Hippocampal formation (tissue), 2 donors: ENCODE data around the gene NFKBIA.
"Not testable (repeated sequence)": the region's sequence is repeated elsewhere in the genome, so short reads cannot be mapped to it uniquely, and the experiment has no call there.

ENCODE experiments used
- DNase-seq, 2 donors: peaks; one replicate each; lab custom pipeline; 2025; lab: John Stamatoyannopoulos, UW

The NFKBIA gene

GRCh38 chr14:35390577-35391387 is 13.8 kb downstream of the NFKBIA start:
- no peak for DNase-seq

- DNase-seq = no peak
These were observed 15.3 kb downstream of the NFKBIA start for GRCh38 chr14:35389315-35389667.

DNA sequence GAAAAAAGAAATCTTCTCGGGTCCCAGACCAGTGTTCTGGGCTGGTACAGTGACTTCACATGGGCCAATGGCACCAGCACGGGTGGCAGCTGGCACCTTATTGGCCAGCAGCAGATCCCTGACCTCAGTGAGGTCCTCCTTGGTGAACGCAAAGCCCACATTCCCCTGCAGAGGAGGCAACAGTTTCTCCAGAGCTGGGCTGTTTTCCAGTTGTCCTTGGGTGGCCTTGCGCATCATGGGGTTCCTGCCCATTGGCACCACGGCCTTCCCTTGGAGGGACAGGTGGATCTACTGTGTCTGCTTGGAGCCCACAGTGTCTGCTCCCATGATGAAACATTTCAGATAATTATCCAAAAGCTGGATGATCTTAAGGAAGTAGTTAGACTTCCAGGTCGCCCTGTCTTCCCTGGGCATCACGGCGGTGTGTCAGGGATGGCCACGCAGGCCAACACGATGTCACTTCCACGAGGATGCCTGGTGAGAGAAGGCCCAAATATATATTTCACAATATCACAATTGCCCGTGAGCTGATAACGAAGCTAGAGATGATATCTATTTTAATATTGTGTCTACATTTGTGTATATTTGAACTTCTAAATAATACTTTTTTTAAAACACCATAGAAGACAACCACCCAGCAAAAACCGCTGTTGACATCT is 15.8 kb downstream of the NFKBIA start:
- no peak for DNase-seq

GRCh38 chr14:35387713-35388579 is 16.6 kb downstream of the NFKBIA start:
- no peak for DNase-seq

DNA sequence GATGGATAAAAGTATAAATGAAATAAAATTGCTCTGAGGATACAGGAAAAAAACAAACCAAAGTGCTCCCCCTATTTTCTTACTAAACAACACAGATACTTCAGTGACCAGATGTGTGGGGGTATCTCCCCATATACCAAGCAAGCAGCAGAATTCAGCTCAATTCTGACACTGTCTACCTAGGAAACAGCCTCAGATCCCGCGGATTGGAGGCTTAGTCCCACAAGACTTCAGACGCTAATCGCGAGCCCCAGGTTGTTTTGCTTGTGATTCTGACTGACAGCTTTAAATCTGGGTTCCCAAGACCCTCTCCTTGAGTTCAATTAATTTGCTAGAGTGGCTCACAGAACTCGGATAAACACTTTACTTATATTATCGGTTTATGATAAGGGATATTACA is 17.3 kb downstream of the NFKBIA start:
- DNase-seq = no peak

- DNase-seq = no peak
These were observed 17.9 kb downstream of the NFKBIA start for GRCh38 chr14:35386673-35387125.

DNA sequence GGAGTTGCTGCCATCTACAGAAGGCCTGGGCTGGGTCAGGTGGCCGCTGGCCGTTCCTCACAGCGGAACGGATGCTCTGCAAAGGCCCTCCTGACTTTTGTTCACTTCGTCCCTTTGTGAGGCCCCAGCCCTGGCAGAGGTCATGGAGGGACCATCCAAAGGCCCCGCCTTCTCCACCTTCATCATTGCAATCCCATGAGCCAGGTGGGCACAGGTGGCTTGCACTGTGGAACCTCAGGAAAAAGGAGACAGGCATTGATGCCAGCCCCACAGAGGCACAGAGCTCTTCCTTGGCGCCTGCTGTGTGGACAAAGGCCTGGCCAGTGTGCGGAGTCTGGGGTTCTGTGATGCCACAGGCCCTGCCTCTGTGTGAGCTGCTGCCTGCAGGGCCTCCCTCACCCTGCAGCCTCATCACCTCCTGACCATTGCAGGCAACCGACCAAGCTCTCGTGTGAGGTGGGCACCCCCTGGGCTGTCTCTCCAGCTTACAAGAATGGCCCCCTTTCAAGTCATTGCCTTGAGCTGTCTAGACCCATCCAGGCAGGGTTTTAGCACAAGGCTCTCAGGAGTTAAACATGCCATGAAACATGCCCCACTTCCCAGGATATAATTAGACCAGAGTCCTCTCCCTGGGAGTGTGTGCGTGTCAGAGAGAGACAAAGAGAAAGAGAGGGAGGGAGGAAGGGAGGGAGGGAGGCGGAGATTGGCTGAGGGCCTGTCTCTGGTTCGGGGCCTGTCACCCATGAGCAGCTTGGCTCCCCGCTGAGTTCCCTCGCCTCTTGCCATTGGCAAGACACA is 19.3 kb downstream of the NFKBIA start:
- DNase-seq = peak; percentile 71 to 77

DNA sequence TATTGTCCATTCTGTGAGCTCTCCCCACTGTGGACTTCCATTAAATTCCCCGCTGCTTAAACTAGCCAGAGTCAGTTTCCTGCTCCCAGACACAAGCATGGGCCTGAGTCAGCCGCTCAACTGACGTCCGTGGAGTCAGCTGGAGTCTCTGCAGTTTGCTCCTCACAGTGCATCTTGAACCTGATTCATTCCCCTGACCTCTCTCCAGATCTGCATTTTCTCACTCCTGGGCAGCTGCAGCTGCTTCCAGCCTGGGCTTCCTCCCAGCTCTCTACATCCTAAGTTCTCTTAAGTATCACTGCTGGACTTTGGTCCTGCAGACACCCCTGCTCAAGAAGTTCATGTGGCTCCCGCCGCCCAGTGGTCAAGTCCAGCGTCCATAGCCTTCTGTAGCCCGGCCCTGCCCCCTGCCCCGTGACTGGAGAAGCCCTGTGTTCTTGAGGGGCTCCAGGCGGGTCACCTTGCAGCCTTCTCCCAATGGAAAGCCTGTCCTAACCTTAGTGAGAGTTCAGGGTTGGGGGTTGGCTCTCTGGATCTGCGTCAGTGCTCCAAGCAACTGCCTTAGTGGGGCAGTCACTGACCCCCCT is 20.0 kb downstream of the NFKBIA start:
- DNase-seq = no peak

- DNase-seq = no peak
These were observed 20.7 kb downstream of the NFKBIA start for GRCh38 chr14:35383569-35384454.

DNA sequence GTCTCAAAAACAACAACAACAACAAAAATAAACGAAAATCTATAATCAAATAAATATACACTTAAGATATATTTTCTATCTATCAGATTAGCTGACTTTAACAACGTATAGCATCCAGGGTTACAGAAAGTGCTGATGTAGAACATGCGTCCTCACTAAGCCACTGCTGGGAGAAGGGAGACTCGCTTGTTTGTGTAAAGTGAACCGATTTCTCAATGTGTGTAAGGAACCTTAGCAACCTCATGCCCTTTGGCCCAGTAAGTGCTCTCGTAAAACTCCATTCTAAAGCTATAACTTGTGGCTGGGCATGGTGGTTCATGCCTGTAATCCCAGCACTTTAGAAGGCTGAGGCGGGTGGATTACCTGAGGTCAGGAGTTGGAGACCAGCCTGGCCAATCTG is 23.8 kb downstream of the NFKBIA start:
- DNase-seq = no peak

DNA sequence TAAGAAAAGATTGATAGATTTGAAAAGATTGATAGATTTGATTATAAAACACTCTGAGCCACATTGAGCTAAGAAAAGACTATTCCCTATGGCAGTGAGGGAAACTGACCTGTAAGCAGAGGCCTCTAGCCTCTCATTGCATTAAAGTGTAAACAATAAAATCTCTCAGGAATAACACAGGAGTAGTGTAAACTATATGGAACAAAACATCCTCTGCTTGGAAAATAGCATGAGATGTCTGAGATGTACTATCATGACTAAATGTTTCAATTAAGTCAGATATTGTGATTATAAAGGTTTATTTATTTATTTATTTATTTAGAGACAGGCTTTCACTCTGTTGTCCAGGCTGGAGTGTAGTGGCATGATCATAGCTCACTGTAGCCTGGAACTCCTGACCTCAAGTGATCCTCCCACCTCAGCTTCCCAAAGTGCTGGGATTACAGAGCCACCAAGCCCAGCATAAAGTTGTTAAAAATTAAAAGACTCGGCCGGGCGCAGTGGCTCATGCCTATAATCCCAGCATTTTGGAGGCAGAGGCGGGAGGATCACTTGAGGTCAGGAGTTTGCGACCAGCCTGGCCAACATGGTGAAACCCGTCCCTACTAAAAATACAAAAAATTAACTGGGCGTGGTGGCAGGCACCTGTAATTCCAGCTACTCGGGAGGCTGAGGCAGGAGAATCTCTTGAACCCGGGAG is 25.2 kb downstream of the NFKBIA start:
- DNase-seq = not testable (repeated sequence)

- DNase-seq = no peak
These were observed 25.9 kb downstream of the NFKBIA start for GRCh38 chr14:35378425-35379233.

- DNase-seq = no peak
These were observed 29.0 kb downstream of the NFKBIA start for GRCh38 chr14:35375558-35376025.

- DNase-seq = no peak
These were observed 30.3 kb downstream of the NFKBIA start for GRCh38 chr14:35374263-35374712.

DNA sequence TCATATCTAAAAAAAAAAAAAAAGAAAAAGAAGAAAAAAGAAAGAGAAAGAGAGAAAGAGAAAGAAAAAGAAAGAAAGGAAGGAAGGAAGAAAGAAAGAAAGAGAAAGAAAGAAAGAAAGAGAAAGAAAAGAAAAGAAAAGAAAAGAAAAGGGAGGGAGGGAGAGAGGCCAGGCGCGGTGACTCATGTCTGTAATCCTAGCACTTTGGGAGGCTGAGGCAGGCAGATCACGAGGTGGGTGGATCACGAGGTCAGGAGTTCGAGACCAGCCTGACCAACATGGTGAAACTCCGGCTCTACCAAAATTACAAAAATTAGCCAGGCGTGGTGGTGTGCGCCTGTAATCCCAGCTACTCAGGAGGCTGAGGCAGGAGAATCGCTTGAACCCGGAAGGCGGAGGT is 31.3 kb downstream of the NFKBIA start:
- DNase-seq = not testable (repeated sequence)

DNA sequence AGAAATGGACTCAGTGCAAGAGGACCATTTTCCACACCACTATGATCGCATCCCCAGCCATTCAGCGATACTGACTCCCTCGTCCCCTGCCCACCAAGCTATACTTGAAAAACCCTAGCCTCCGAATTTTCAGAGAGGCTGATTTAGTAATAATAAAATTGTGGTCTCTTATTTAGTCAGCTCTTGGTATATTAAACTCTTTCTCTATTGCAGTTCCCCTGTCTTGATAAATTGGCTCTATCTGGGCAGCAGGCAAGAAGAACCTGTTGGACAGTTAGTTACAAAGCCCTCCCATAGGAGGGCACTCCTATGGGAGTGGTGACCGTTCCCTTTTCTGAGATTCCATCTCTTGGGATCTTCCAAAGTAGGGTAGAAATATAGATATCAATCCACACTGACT is 33.6 kb downstream of the NFKBIA start:
- no peak for DNase-seq

- no peak for DNase-seq
These were observed 34.8 kb downstream of the NFKBIA start for GRCh38 chr14:35369701-35370191.
